ENCODE results near the gene ITGA1.
"Not testable (repeated sequence)": the region's sequence is repeated elsewhere in the genome, so short reads cannot be mapped to it uniquely, and the experiment has no call there.

ITGA1 gene

DNA sequence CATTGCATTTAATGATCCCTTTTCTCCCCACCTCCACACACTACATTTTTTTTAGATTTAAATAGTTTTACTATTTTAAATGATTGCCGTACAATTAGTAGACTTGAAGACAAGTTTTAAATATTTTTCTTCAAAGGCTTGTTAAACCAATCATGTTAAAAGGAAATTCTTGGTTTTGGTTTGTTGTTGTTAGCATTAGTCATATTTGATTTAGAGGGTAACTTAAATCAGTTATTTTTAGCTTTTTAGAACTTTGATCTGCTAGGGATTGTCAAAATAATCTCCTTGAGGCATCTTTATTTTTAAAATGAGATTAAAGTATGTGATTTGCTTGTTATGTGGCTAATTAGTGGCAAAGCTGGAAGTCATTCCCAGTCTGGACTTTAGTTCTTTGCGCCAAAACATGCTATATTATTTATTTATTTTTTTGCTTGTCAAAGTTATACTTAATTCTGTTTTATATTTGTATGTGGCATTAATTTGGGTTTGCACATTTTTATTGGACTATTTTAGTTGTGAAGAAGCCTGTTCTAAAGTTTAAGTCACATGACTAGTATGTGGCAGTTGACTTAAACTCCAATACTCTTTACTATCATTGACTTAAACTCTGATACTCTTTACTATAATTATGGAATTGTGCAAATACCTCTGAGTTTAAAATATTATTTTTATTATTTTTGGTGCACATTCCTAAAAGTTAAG lies 14.7 kb downstream of the ITGA1 start:
- no peak for DNase-seq

DNA sequence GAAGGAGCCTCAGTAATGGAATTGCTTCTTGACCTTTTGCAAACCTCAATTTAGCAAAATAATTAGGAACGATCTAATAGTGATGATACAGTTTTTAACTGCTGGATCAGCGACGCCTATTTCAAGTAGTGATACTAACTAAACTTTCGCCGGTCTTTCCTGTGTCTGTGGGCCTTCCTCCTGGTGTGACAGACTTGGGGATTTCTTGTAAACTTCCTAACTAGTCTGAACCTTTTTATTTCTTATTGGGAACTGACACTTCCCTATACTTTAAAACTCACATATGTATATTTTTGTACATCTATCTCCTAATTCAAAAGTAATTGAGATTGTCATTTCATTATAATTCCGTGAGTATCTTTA lies 15.2 kb downstream of the ITGA1 start:
- DNase-seq: no peak

- DNase-seq: no peak
Observed at GRCh38 chr5:52804387-52804791, 16.7 kb downstream of the ITGA1 start.

DNA sequence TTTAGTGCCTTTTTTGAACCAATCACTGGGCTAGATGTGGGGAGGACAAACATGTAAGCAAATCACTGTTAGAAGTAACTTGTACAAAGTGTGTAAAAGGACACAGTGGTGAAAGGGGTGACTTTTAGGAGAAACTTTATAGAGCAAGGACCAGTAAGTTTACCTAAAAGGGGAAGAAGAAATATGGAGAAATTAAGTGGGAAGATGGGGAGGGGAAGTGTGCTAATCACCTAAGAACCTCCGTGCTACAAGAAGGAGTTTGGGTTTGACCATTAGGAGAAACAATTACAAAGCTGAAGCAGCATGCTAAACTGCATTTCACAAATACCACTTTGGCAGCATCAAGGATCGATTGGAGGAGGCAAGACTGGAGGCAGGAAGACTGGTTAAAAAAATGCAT lies 17.3 kb downstream of the ITGA1 start:
- DNase-seq: no peak

DNA sequence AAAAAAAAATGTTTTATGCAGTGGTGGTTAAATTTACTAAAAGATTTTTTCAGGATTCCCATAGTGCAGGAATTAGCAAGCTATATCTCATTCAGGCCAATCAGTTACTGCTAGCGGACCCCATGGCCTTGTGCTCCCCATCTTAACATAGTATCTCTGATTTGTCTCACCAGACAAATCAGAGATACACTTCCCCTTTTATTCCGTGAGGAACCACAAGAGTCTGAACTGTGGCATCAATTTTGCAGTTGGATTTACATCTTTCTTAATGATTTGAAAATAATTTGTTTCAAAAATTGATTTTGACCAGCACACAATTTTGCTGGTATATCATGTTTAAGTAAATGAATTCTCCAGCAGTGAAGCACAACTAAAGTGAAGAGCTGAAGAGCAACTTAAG lies 17.9 kb downstream of the ITGA1 start:
- no peak for DNase-seq

GRCh38 chr5:52807037-52807436 lies 19.3 kb downstream of the ITGA1 start:
- DNase-seq: no peak

GRCh38 chr5:52807723-52808122 lies 20.0 kb downstream of the ITGA1 start:
- DNase-seq: no peak

- DNase-seq: no peak
Observed at GRCh38 chr5:52808316-52808901, 20.7 kb downstream of the ITGA1 start.

DNA sequence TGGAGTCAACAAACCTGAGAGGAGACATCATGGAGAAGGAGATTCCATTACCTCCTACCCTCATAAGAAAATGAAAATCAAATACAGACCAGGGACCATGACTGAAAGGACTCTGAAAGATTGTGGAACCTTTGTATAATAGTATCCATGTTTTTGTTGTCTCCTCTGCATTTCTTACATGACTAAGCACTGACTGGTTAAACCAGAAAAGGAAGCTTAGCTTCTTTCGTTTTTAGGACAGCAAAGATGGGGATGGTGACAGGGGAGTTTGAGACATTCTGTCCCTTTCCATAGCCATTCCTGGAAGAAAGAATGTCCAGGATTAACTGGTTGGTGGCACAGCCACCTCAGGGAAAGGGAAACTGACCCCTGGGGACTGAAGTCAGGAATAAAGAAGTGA lies 22.2 kb downstream of the ITGA1 start:
- DNase-seq: no peak

GRCh38 chr5:52810426-52810825 lies 22.7 kb downstream of the ITGA1 start:
- no peak for DNase-seq

- DNase-seq: no peak
Observed at GRCh38 chr5:52811067-52811749, 23.5 kb downstream of the ITGA1 start.

DNA sequence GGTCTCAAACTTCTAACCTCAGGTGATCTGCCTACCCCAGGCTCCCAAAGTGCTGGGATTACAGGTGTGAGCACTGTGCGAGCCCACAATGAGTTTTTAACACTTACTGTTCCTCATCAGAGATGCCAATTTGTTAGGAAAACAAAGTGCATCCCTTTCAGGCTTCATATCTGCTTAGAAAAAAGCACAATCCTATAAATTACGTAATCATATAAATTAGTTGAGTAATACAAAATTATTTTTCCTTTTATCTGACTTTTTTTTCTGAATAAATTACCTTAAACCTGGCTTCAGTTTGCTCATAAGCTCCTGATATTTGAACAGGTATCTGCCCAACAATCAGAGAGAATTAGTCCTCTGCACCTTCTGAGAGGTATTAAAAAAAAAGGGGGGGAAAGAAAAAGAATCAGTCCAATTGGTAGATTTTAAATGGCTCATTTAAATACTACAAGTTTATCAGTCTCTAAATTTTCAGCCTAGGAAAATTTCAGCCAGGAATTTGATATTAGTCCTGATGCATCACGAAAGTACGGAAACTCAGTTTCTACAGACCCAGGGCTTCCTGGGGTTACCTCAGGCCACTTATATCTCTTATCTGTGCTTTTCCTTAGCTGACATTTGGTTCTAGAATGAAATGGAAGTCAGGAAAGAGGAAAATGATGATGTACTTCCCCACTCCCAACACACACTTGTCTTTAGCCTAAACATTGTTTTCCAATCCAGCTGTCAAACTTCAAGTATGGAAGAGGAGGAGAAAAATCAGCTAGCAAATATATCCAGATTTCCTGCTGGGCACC lies 26.8 kb downstream of the ITGA1 start:
- no peak for DNase-seq

DNA sequence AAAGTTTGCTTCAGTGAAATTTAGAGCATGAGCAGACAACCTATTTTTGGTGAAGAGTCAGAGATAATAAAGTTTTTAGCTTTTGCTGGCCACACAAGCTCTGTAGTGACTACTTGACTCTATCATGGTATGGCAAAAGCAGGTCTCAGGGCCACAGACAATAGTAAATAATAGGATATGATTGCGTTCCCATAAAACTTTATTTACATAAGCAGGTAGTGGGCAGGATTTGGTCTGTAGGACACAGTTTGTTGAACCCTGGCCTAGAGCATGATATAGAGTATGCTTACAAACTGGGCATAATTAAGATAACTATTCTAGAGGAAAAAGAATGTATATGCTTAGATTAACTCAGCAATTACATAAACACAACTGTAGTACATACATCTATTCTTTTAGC lies 30.1 kb downstream of the ITGA1 start:
- no peak for DNase-seq

- DNase-seq: no peak
Observed at GRCh38 chr5:52818360-52818759, 30.6 kb downstream of the ITGA1 start.

- not testable (repeated sequence) for DNase-seq
Observed at GRCh38 chr5:52818807-52819206, 31.1 kb downstream of the ITGA1 start.

DNA sequence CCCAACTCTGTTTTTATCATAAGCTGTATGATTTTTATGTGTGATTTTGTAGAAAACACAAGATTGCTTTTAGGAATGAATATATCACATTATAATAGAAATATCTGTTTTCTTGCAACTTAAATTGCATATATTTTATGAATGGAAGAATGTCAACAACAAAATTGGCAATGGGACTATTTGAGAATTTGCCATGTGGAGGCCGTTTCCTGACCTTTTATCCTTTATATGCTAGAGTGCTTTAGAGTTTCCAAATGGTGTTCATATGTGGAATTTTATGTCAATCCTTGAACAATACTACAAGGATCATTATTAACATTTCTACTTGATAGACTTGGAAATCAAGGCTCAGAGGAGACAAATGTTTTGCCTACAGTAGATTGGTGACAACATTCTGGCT lies 34.2 kb downstream of the ITGA1 start:
- no peak for DNase-seq

DNA sequence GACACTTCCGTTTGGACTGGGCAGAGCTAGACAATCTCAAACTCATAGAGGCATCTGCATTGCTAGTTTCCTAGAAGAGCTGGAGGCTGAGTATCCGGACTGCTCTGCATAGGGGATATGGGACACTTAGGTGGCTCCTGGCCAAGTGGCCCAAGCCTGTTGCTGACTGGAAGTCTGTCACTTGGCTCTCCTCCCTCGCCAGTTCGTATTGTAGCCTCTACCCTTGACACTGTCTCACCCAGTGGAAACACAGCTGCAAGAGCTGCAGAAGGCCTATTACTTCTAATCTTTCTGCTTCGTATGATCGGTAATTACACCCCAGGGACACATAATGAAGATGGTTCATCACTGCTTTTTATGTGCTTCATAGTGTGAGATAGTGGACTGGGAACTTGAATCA lies 34.7 kb downstream of the ITGA1 start:
- no peak for DNase-seq

GRCh38 chr5:52824827-52825226 lies 37.1 kb downstream of the ITGA1 start:
- DNase-seq: no peak

DNA sequence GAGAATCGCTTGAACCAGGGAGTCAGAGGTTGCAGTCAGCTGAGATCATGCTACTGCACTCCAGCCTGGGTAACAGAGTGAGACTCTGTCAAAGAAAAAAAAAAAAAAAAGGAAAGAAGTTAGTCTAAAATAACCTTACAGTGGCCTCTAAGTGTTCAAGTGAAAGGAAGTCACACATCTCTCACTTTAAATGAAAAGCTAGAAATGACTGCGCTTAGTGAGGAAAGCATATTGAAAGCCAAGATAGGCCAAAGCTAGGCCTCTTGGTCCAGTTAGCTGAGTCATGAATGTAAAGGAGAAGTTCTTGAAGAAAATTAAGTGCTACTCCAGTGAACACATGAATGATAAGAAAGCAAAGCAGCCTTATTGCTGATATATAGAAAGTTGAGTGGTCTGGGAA lies 38.1 kb downstream of the ITGA1 start:
- no peak for DNase-seq

DNA sequence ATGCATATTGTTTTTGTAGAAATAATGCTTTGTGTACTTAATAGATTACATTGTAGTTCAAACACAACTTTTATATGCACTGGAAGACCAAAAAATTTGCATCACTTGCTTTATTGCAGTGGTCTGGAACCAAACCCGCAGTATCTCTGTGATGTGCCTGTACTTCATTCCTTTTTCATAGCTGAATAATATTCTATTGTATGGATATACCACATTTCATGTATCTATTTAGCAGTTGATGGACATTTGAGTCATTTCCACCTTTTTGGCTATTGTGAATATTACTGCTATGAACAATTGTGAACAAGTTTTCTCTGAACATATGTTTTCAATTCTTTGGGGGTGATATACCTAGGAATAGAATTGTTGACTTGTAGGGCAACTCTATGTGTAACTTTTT lies 40.1 kb downstream of the ITGA1 start:
- DNase-seq: no peak

GRCh38 chr5:52829664-52830063 lies 41.9 kb downstream of the ITGA1 start:
- no peak for DNase-seq

GRCh38 chr5:52830650-52831049 lies 42.9 kb downstream of the ITGA1 start:
- no peak for DNase-seq

GRCh38 chr5:52831786-52832511 lies 44.2 kb downstream of the ITGA1 start:
- DNase-seq: no peak

Measured in NCI-H1436 treated with DMSO at 0.1 percent for 48 hours (cell line).